Jurkat, Clone E6-1 (cell line): ENCODE results near the gene ZNF317. TPM values are rescaled to one million over a fixed set of nuclear protein-coding genes. Genes with fewer than 3 reads are reported as not detected.
A peak's percentile ranks its signal among the peaks of the same experiment; 100 is the strongest.

Source experiments
- DNase-seq: peaks from one replicate; pipeline ENCODE4 v3.0.0-alpha.2; 2011; ENCODE audit warnings: low read depth, low spot score
- H3K4me3 ChIP-seq: 2 replicates; pipeline ENCODE4 v1.5.1; 2011; ENCODE audit warnings: mild to moderate bottlenecking, low read length, control low read depth, moderate library complexity
- polyA plus RNA-seq: library from polyadenylated mRNA; unstranded; fragments of >200 nt; gene quantifications from one replicate; pipeline ENCODE4 v1.2.1, GENCODE V29; 2012; ENCODE audit warnings: missing spikeins; ENCODE audit not compliant: insufficient read length, insufficient read depth

Gene ZNF317
- polyA plus RNA-seq: 27.5 TPM

DNA sequence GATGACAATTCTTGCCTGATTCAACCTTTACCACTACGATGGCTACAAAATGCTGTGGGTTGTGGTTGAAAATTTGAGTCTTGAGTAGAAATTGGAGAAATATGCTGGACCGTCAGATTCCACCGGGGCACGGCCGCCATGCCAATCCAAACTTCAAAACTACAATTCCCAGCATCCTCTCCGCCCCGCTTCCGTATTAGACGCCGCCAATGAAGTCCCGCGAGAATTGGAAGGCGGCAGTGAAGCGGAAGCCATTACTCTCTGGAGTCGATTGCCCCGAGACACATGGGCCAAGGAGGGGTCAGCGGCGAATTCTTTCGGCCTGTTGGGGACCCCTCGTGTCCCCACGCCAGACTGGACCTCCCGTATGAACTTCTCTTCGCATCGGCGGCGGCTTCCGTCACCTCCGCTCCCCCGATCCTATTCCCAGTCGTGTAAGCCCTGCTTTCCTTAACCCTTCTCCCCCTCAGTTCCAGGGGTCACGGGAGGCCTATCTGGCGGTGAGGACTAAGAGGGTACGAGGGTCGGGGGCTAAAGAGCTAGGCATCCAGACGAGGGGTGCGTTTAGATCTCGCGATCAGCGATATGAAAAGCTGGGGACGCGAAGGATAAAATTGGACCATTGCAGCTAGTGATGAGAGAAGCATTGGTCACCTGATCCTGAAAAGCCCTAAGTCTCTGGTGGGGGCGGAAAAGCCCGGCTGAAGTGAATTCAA lies at the start of gene ZNF317:
Gene ZNF317 (plus strand): TSS at position 239 of the 716 bp plus-strand sequence. CDS start 15,620 bp downstream, outside the sequence.
- H3K4me3 ChIP-seq: peak within 1 kb of the TSS; percentile 99
- DNase-seq: peak; percentile 85

DNA sequence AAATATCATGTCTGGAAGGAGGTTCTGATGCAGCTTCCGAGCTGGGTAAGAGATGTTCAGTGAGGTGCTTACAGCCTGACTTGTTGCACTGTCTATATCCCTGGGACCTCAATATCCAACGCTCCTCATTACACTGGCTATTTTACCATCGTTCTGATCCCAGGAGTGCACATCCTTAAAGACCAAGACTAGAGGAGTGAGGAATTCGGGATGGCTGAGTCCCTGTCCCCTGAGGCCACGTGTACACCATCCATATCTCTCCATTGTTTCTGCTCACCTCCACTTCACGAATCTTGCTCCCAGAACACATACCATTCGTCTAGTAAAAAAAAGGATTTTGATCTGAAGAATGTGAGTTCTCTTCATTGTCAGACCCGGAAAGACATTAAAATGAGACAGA lies 32.8 kb upstream of the ZNF317 start, which contains the start of gene OR7G2:
Gene OR7G2 (minus strand): TSS at position 101 of the 400 bp plus-strand sequence. CDS start 4,232 bp downstream, outside the sequence.
- no peak for DNase-seq
- no peak within 1 kb of the TSS for H3K4me3 ChIP-seq

DNA sequence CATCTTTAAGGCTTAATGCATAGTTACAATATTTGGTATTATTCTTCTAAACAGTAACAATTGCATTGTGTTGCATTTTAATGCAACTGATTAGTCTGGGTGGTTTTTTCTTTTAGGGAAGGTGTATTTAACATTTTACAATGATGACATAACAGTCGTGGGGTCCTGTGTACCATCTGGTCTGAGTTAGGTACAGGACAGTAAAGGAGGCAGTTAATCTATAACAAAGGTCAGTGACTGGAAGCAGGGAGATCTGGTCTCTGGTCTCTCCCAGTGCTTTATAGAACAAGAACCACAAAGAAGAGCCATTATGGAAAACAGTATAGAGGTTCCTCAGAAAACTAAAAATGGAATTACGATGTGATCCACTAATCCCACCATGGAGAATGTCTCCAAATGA lies 30.2 kb upstream of the ZNF317 start:
- no peak for DNase-seq
- no peak overlapping the region for H3K4me3 ChIP-seq

DNA sequence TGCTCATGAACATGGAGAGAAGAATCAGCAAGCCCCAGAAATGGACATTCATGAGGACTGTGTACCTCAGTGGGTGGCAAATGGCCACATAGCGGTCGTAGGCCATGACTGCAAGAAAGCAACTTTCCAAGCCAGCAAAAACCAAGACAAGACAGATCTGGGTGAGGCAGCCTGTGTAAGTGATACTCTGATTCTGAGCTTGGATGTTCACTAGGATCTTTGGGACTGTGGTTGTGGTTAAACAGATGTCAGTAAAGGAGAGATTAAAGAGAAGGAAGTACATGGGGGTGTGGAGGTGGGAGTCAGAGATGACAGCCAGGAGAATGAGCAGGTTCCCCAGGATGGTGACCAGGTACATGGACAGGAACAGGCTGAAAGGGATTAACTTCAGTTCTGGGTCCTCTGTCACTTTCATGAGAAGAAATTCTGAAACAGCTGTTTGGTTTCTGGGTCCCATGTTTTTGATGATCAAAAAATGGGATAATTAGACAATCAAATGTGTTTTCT lies 24.8 kb upstream of the ZNF317 start, which contains the start of gene OR7G1:
Gene OR7G1 (minus strand): TSS at position 457 of the 507 bp plus-strand sequence. CDS start 0 bp downstream, at position 457.
- no peak within 1 kb of the TSS for H3K4me3 ChIP-seq
- no peak for DNase-seq

DNA sequence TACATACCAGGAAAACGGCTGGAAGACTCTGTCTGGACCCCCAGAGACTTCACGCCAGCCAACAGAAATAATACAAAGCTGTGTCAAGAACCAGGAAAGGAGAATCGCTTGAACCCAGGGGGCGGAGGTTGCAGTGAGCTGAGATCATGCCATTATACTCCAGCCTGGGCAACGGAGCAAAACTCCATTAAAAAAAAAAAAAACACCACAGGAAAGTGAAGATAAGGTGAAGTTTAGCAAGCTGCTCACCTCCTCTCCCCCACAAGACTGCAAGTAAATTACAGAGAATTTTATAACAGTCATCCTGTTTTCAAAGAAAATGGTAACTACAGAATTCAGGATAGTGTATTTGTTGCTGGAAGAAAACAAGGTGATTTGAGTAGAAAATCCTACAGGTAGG lies 23.6 kb upstream of the ZNF317 start:
- no peak for DNase-seq
- H3K4me3 ChIP-seq: no peak overlapping the region

DNA sequence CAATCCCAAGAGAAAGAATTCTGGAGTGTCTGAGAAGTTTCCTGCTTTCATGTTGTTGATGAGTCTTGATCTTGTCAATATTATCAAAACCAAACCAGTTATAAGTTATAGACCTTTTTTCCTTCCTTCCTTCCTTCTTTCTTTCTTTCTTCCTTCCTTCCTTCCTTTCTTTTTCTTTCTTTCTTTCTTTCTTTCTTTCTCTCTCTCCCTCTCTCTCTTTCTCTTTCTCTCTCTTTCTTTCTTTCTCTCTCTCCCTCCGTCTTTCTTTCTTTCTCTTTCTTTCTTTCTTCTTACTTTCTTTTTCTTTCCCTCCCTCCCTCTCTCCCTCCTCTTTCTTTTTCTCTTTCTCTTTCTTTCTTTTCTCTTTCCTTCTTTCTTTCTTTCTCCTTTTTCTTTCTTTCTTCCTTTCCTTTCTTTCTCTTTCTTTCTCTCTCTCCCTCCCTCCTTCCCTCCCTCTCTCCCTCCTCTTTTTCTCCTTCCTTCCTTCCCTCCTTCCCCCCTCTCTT lies 13.2 kb upstream of the ZNF317 start, which contains the start of gene OR7G3:
Gene OR7G3 (minus strand): TSS at position 51 of the 506 bp plus-strand sequence. CDS start 0 bp downstream, at position 51.
- H3K4me3 ChIP-seq: no peak within 1 kb of the TSS
- DNase-seq: no peak

DNA sequence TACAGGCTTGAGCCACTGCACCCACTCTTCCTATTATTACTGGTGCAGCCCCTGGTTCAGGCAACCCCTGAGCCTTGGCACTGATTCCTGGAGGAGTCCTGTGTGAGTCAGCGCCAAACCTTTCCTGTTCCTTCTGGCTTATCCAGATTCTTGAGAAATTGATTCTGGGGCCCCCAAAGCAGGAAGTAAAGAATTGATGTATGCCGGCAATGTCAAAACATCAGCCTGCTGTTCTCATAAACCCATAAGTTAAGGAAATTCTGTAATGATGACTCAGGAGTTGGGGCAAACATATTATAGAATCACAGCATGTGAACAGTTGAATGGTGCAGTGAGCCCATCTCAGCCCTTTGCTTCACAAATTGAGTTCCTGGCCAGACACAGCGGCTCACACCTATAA lies 12.0 kb upstream of the ZNF317 start:
- DNase-seq: no peak
- no peak overlapping the region for H3K4me3 ChIP-seq

DNA sequence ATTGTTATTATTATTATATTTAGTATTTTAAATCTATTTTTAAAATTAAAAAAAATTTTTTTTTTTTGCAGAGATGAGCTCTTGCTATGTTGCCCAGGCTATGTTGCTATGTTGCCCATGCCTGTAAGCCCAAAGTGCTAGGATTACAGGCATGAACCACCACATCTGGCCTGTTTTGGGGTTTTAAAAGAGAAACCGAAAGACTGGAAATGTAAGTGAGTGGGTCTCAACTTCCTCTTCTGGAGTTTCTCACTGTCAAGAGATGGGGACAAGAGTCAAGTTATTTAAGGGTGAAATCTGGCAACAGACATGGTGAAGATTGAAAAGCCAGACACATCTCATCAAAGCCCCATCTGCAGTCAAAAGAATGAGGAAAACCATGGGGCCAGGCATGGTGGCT lies 9.2 kb upstream of the ZNF317 start:
- no peak overlapping the region for H3K4me3 ChIP-seq
- peak; percentile 39 for DNase-seq

DNA sequence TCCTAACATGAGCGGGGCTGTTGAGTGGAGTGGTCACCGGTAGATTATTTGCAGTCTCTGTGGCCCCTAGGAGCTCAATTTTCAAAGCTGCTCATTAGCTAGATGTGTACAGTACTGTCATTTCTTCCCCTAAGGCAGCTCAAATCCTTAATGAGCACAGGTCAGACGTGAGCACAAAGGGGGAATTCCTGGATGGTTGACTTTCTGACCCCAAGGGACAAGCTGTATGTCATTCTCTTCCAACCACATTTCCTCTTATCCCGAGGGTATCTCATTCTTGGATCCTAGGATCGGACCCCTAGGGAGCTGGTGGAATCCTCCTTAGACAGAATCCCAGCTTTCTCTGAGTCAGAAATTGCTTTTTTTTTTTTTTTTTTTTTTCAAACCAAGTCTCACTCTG lies 7.8 kb upstream of the ZNF317 start:
- DNase-seq: no peak
- H3K4me3 ChIP-seq: no peak overlapping the region

DNA sequence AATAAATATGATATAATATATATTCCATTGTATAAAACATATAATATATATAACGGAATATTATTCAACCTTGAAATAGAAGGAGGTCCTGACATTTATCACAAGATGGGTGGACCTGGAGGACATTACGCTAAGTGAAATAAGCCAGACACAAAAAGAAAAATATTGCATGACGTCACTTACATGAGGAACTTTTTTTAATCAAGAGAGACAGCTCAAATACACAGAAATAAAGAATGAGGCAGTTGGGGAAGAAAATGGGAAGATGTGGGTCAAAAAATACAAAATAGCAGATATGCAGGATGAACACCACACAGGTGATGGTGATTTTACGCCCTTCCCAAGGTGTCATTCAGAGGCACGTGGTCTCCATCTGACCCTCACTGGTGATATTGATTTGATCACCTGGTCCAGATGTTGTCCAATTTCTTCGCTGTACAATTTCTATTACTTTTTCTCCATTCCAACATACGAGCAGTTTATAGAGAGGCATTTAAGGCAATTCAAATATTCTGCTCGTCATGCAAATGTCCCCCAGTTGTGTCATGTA lies 513 bp upstream of the ZNF317 start:
- no peak for DNase-seq
- H3K4me3 ChIP-seq: peak overlapping the region; percentile 99

DNA sequence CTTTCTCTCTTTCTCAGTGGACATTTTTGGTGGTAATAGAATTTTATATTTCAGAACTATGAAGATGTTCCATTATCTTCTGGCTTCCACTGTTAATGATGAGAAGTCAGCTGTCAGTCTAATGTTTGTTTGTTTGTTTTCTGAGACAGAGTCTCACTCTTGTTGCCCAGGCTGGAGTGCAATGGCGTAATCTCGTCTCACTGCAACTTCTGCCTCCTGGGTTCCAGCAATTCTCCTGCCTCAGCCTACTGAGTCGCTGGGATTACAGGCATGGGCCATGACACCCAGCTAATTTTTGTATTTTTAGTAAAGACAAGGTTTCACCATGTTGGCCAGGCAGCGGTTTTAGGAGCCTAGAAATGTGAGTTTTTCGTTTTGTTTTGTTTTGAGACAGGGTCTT lies 4.7 kb downstream of the ZNF317 start:
- no peak overlapping the region for H3K4me3 ChIP-seq
- DNase-seq: no peak

DNA sequence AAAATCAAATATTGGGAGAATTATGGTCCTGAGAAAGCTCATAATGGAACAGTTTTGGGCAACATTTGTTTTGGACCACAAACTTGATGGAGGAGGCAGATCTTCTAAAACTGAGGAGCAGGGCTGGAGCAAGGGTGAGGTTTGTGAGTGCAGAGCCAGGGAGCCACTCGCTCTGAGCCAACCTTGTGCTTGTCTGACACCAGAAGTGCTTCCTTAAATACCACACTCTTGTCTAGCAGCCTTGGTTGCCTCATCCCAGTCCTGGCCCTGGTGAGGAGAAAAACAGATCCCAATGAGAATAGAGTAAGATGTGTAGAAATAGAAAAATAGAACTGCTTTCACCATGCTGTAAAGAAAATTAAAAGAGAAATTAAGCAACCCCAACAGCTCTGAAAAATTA lies 6.7 kb downstream of the ZNF317 start:
- DNase-seq: no peak
- H3K4me3 ChIP-seq: no peak overlapping the region

DNA sequence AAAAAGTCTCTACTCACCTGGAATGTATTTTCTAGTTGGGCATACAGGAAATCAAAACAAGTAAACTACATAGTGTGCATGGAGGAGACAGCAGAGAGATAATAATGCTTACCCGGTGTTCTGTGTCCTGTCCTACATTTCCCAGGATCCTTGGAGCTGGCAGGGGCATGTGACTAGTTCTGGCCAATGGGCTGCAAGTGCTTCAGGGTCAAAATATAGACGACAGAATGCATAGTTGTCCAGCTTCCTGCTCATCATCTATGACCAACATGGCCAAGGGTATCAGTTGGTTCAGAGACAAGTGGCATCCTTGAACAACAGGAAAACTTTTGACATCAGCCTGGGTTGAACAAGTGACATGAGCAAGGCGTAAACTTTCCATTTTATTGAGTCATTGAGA lies 8.5 kb downstream of the ZNF317 start:
- no peak overlapping the region for H3K4me3 ChIP-seq
- DNase-seq: no peak

DNA sequence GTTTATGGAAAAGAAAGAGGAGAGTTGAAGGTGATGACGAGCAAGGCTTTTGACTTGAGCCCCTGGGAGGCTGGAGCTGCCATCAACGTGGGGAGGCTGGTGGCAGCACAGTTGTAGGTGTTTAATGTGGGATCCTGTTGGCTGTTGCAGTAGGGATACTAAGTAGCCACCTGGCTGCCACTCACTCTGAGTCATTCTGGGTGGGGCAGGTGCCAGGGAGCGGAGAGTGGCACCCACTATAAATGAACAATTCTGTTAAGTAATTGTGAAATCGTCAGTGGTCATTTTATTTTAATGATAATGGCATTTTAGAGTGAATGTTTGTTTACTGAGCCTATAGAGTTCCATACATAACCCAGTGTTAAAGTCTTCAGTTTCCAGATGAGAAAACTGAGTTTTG lies 9.8 kb downstream of the ZNF317 start:
- H3K4me3 ChIP-seq: no peak overlapping the region
- DNase-seq: no peak

DNA sequence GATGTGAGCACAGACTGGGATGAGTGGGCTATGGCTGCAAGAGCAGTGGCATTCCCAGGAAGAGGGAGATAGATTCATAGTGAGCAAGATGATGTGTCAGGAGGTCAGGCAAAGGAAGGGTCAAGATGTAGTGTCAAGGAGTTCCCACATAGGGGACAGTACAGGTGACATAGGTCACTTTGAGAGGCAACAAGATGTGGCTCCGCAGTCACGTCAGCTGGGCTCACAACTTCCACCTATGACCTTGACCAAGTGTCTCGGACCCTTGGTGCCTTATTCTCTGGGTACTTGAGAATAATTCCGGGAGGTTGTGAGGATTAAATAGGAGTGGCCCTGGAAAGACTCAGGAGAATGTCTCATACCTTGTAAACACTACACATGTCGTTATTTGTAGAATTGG lies 10.5 kb downstream of the ZNF317 start:
- DNase-seq: no peak
- no peak overlapping the region for H3K4me3 ChIP-seq

DNA sequence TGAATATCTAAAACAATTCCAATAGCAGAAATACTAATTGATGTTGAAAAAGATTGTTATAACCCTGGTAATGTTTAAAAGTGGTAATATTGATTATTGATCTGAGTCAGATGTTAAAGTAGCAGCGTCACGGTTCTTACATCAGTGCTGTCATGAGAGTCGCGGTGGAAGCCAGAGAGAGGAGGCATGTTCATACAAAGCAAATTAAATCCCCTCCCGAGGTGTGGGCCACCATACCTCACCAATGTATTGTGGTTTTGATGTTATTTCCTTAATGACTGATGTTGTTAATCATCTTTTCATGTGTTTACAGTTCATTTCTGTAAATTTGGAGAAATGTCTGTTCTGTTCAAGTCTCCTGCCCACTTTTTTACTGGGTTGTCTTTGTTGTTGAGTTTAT lies 11.2 kb downstream of the ZNF317 start:
- no peak for DNase-seq
- no peak overlapping the region for H3K4me3 ChIP-seq

DNA sequence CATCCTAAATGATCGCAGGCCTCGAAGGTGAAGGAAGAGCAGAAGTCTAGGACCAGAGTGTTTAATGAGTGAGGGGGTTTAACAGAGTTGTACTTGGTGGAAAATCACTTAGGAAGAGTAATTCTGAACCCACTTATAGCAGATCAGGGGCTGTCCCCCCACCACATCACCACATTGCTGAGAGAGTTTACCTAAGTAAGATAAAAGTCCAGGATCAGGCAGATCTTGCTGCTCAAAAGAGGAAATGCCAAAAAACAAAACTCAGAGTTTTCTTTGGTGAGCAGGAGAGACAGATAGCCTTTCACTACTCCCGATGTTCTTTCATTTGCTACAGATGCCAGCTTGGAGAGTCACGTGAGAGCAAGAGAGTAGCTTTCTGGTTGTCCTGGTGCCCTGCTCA lies 15.4 kb downstream of the ZNF317 start:
- no peak for DNase-seq

DNA sequence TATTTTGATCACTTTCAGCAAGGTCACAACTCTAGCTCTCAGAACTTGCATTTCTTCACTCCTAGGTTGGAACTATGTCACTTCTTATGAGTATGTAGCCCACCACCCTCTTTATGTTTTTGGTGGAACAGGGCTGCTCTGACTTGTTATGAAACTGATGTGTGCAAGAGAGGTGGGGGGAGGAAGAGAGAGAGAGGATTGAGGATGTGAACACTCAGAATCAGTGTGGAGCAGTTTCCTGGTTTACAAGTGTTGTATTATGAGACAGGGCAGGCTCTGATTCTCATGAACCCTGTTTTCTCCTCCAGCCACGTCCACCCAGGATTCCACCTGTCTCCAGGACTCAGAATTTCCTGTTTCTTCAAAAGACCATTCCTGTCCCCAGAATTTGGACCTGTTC lies 16.1 kb downstream of the ZNF317 start:
- DNase-seq: no peak
- no peak overlapping the region for H3K4me3 ChIP-seq

More for the DNA sequence above, 15.4 kb downstream of the ZNF317 start:
- no peak overlapping the region for H3K4me3 ChIP-seq

DNA sequence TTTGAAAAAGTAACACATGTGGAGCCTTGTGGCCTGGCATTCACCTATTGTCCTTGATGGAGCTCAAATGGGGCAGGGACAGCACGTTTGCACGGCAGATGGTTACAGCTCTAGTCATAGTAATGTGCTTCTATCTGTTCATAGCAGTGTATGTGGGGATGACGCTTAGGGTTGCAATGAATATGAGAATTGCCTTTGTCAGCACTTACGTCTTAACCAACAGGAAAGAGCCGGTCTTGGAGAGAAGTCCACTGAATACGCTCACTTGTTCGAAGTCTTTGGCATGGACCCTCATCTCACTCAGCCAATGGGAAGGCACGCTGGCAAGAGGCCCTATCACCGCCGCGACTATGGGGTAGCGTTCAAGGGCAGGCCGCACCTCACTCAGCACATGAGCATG lies 19.7 kb downstream of the ZNF317 start:
- no peak overlapping the region for H3K4me3 ChIP-seq
- no peak for DNase-seq

DNA sequence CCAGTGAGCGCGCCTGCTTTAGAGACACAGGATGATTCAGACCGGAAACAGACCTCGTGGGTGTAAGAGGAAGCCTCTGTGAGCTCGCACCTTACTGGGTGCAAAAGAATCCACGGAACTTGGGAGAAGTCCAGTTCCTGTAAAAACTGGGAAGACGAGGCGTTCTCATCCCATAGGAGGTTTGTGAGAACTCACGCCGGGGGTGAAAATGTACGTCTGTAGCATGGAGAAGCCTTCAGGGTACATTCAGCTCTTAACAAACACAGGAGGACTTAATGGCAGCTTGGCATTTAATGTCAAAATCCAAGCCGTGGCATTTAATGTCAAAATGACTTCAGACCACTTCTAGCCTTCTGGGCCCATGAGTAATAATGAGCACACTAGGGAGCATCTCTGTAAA lies 21.2 kb downstream of the ZNF317 start:
- DNase-seq: no peak
- no peak overlapping the region for H3K4me3 ChIP-seq
